GM12801 (cell line): Measurements from ENCODE around the gene KCNJ4.

Source experiments
- CTCF ChIP-seq: IDR thresholded peaks from one replicate; pipeline ENCODE4 v1.5.1; 2011; ENCODE audit warnings: control low read depth; ENCODE audit not compliant: insufficient read length; ENCODE audit errors: extremely low read depth

The KCNJ4 gene

GRCh38 chr22:38449776-38450175 lies 5.2 kb downstream of the KCNJ4 start:
- no peak for TF ChIP-seq CTCF

GRCh38 chr22:38448945-38449745 lies 5.9 kb downstream of the KCNJ4 start:
- no peak for TF ChIP-seq CTCF

DNA sequence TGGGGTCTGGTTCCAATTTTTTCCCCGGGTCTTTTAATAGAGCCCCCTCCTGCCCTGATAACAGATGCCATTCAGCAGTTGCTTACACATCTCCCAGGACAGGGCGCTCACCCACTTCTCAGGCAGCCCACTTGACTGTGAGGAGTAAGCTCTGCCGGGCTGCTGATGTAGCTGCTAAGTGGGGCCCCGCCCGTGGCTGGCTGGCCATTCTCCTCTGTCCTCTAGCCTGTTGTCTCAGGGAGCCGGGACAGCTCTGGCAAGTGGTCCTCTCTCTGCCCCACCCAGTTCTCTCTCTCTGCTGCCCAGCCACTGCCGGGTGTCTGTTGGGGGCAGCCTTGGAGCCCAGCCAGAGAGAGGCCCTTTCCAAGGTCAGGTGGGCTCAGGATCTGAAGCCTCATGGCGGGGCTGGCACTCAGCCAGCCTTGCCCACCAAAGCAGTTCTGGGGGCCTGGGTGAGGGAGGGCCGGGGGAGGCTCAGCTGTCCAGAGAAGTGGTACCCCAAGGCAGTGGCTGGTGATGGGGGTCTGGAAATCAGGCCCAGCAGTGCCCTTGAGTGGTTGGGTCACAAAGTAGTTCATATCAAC lies 8.9 kb downstream of the KCNJ4 start:
- TF ChIP-seq CTCF, result no peak

DNA sequence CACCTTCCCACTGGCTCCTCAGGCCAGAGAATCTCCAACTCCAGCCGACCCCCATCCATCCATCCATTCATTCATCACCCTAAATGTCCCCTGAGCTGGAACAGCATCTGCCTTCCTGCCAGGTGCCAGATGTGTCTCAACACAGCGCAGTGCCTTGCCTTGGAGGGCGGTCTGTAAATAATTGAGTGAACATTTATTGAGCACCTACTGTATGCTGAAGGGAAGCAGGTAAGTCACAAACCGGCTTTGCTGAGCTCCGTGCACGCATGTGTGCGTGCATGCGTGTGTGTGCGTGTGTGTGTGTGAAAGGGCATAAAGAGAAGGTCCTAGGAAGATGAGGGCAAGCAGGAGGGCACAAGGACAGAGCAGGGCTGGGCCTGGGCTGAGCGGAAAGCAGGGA lies 10.2 kb downstream of the KCNJ4 start:
- TF ChIP-seq CTCF, result no peak

- no peak for TF ChIP-seq CTCF
These were observed 11.1 kb downstream of the KCNJ4 start for GRCh38 chr22:38443628-38444521.

DNA sequence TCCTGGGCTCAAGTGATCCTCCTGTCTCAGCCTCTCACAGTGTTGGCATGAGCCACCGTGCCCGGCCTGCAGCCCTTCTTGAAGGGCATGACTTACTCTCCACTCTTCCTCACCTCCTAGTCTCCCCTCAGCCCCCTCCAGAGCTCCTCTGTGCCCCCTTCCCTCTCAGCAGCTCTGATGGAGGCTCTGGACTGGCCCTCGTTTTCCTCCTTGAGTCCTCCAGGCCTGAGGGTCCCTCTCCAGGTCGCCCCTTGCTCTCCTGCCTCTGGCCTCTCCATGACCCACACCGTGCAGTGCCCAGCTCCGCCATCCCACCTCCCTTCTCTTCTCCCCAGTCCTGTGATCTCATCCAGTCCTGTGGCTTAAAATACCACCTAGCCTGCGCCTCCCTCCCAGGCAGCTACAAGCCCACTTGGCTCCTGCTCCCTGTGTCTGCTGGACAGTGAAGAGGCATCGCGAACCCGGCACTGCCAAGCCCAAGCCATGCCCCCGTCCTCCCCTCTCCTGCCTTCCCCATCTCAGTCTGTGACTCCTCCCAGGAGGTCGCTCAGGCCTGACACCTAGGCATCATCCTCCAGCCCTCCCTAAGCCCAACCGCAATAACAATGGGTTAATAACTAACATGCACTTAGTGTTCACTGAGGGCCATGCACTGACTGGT lies 11.9 kb downstream of the KCNJ4 start:
- no peak for TF ChIP-seq CTCF
